ENCODE results near the gene NBPF12.
"Not testable (repeated sequence)": the region's sequence is repeated elsewhere in the genome, so short reads cannot be mapped to it uniquely, and the experiment has no call there.

NBPF12 gene, protein sequence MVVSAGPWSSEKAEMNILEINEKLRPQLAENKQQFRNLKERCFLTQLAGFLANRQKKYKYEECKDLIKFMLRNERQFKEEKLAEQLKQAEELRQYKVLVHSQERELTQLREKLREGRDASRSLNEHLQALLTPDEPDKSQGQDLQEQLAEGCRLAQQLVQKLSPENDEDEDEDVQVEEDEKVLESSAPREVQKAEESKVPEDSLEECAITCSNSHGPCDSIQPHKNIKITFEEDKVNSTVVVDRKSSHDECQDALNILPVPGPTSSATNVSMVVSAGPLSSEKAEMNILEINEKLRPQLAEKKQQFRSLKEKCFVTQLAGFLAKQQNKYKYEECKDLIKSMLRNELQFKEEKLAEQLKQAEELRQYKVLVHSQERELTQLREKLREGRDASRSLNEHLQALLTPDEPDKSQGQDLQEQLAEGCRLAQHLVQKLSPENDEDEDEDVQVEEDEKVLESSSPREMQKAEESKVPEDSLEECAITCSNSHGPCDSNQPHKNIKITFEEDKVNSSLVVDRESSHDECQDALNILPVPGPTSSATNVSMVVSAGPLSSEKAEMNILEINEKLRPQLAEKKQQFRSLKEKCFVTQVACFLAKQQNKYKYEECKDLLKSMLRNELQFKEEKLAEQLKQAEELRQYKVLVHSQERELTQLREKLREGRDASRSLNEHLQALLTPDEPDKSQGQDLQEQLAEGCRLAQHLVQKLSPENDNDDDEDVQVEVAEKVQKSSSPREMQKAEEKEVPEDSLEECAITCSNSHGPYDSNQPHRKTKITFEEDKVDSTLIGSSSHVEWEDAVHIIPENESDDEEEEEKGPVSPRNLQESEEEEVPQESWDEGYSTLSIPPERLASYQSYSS (N-terminal part only)

GRCh38 chr1:146938242-146938902 lies at the start of gene NBPF12:
NBPF12 (plus strand) TSS chr1:146938324; CDS start chr1:146960144, 21,820 bp downstream.
- peak; percentile 91 for DNase-seq

DNA sequence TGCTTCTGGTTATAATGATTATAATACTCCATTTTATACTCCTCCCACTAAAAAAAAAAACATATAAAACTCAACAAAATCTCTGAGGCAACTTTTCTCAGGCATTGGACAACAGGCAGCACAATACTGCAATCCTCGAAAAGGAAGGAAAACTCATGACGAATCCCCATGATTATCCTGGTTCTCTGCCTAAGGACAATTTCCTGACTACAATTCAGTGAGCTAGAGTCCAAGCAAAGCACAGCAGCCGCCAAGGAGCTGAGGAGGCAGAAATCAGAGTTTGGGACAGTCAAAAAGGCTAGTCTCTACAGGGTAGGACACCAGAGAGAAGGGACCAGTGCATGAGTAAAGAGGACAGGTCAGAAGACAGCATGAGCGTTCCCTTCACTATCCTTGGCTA lies 46.8 kb upstream of the NBPF12 start:
- DNase-seq, result not testable (repeated sequence)

DNA sequence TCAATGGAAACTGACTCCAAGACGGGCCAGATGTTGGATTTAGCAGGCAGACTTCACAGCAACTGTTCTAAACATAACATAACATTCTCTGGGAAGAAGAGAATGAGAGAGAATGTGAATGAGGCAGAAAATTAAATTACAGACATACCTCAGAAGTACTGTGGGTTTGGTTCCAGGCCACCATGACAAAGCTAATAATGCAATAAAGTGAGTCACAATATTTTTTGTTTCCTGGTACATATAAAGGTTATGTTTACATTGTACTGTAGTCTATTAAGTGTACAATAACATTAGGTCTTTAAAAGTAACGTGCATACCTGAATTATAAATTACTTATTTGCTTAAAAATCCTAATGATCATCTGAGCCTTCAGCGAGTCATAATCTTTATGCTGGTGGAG lies 45.8 kb upstream of the NBPF12 start:
- not testable (repeated sequence) for DNase-seq

DNA sequence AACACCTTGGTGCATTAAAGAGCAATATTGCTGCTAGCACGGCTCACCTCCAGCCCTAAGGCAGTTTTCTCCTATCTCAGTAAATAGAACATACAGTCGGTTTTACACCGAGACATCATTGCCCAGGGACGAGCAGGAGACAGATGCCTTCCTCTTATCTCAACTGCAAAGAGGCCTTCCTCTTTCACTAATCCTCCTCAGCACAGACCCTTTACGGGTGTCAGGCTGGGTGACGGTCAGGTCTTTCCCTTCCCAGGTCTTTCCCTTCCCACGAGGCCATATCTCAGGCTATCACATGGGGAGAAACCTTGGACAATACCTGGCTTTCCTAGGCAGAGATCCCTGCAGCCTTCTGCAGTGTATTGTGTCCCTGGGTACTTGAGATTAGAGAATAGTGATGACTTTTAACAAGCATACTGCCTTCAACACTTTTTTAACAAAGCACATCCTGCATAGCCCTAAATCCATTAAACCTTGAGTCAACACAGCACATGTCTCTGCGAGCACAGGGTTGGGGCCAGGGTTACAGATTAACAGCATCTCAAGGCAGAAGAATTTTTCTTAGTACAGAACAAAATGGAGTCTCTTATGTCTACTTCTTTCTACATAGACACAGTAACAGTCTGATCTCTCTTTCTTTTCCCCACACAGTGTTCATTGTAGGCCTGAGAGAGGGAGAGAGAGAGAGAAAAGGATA lies 30.4 kb upstream of the NBPF12 start:
- not testable (repeated sequence) for DNase-seq

GRCh38 chr1:146912975-146913374 lies 25.1 kb upstream of the NBPF12 start:
- not testable (repeated sequence) for DNase-seq

DNA sequence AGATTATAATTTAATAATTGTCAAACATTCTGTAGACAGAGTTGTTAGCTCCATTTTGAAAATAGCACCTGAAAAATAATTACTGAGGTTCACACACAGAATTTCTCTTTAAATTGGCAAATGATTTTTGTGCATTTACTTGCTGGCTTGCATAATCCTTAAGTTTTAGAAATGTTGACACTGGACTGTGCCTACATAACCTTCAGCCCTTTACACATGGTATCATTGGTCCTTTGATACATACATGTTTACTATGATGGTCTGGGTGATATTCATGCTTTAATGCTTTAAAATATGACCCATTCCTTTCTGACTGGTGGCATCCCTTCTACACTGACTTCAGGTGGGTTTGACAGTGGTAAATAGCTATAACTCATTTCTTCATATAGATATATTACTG lies 17.3 kb upstream of the NBPF12 start:
- DNase-seq, result not testable (repeated sequence)

GRCh38 chr1:146922614-146923013 lies 15.5 kb upstream of the NBPF12 start:
- not testable (repeated sequence) for DNase-seq

- not testable (repeated sequence) for DNase-seq
Observed at GRCh38 chr1:146924106-146924505, 14.0 kb upstream of the NBPF12 start.

DNA sequence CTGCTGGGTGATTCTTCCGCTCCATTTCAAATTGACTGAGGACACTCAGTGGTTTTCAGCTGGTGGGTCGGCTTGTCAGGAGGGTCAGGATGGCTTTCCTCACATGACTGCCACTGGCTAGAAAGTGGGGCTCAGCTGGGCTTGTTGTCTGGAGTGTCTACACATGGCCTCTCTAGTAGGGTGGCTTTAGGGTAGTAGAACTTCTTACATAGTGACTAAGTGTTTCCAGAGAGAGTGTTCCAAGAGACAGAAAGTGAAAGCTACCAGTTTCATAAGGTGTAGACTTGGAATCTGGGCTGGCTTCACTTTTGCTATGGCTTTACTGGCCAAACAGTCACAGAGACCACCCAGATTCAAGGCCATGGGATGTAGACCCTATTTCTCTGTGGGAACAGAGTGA lies 11.7 kb upstream of the NBPF12 start:
- not testable (repeated sequence) for DNase-seq

GRCh38 chr1:146930225-146930624 lies 7.9 kb upstream of the NBPF12 start:
- not testable (repeated sequence) for DNase-seq

DNA sequence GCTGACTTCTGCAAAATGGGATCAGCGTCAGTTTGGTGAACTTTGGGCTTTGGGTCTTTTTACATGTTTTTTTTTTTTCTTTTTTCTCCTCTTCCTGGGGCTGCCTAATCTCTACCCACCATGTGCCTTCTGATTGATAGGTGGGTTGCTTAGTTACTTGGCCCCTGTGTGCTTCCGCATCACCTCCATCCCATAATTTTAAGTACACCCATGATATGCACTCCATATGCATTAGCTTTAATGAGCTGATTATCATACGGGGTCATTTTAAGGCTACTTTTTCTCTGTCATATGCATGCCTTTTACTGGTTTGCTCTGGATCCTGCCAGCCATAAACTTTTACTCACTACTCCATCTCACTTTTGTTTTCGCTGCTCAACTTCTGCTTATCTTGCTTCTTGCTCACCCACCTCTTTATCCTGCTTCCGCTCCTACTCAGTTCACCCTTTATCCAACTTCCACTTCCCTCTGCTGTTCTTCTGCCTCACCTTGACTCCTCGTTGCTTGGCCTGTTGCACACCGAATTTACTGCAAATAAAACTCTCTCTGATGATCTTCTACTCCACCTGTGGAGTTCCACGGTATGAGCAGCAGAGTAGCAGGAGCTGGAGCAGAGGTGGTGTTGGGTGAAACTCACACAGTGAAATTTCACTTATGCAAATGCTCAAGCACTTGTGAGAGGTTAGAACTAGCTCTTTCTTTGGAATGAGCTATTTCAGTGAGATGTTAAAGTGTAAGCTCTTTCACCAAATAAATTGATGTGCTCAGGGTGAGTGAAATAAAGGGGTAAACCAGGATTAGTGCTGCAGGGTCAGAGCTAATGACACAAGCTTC lies 3.5 kb upstream of the NBPF12 start:
- not testable (repeated sequence) for DNase-seq

- not testable (repeated sequence) for DNase-seq
Observed at GRCh38 chr1:146937462-146937861, 662 bp upstream of the NBPF12 start.

GRCh38 chr1:146938927-146939786 lies 1.0 kb downstream of the NBPF12 start:
- DNase-seq, result peak; percentile 7

- not testable (repeated sequence) for DNase-seq
Observed at GRCh38 chr1:146940293-146940692, 2.2 kb downstream of the NBPF12 start.

DNA sequence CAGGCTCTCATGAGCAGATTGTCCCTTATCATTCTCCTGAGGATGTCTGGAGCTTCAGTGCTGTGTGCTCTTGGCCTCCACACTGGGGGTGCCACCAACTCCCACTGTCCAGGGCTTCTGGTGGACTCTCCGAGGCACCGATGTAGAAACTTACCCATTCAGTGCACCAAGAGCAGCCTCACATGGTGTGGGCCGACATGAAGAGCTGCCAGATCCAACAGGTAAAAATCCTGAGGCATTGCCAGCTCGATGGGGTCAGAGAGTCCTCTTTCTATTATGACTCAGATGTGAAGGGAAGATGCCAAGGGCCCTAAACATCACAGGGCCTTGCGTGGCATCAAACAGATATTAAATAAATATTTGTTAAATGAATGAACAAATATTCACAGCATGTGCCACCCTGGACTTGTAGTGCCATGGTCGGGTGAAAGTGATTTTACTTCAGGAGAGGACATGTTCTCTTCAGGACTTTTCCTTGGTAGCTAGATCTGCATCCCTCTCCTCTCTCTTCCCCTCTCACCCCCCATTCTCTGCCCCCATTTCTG lies 5.3 kb downstream of the NBPF12 start:
- DNase-seq, result not testable (repeated sequence)

- DNase-seq, result not testable (repeated sequence)
Observed at GRCh38 chr1:146948127-146948526, 10.0 kb downstream of the NBPF12 start.

DNA sequence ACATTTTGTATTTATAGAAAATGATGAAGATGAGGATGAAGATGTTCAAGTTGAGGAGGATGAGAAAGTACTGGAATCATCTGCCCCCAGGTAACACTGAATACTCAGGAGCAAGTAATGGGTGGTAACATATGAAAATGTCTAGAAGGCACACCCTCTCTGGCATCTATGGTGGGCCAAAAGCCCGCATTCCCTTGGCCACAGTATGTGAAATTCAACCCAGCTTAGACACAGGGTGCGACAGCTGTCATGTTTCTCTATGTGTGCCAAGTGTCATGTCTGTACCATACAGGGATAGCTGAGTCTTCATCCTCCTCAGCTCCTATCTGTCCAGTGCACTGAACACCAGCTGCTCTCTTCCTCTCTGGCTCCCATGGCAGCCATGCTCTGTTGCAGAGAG lies 26.2 kb downstream of the NBPF12 start:
- DNase-seq, result not testable (repeated sequence)

GRCh38 chr1:146966351-146966750 lies 28.2 kb downstream of the NBPF12 start:
- not testable (repeated sequence) for DNase-seq

- DNase-seq, result not testable (repeated sequence)
Observed at GRCh38 chr1:146970656-146971055, 32.5 kb downstream of the NBPF12 start.

GRCh38 chr1:146972681-146973080 lies 34.6 kb downstream of the NBPF12 start:
- not testable (repeated sequence) for DNase-seq
